K562 (cell line): ENCODE measurements around the gene CFD. TPM values are rescaled to one million over a fixed set of nuclear protein-coding genes. Genes with fewer than 3 reads are reported as not detected.
A peak's percentile ranks its signal among the peaks of the same experiment; 100 is the strongest.

ENCODE experiments used
- LCOR ChIP-seq: sonication (generic); formaldehyde crosslinking; IDR thresholded peaks from 2 replicates; pipeline ENCODE4 v1.8.0; 2022; ENCODE audit warnings: mild to moderate bottlenecking, missing genetic modification reagents
- MAFG ChIP-seq: fragments of 450-650 bp; conservative IDR thresholded peaks from 2 replicates; pipeline ENCODE4 v1.6.1; 2016; ENCODE audit warnings: missing genetic modification characterization, missing compliant biosample characterization
- MAZ ChIP-seq, 2 experiments: fragments of 450-650 bp in 1 of 2; sonication (generic) in 1 of 2; formaldehyde crosslinking; IDR thresholded peaks in 1 of 2; conservative IDR thresholded peaks in 1 of 2; 2 replicates each; pipeline versions ENCODE4 v1.4.0 to v1.5.0; 2020; ENCODE audit warnings: mild to moderate bottlenecking in 1 of 2, missing genetic modification reagents in 1 of 2
- NR2C2 ChIP-seq, 2 experiments: fragments of 200-800 bp in 1 of 2; sonication (Bioruptor generic) in 1 of 2; sonication (generic) in 1 of 2; formaldehyde crosslinking in 1 of 2; IDR thresholded peaks; 2 replicates each; pipeline versions ENCODE4 v1.6.1 to v1.8.0; 2016 to 2022; ENCODE audit warnings: mild to moderate bottlenecking in 1 of 2, missing compliant biosample characterization in 1 of 2, missing genetic modification characterization in 1 of 2, missing genetic modification reagents in 1 of 2
- POLR2H ChIP-seq: IDR thresholded peaks from 2 replicates; pipeline ENCODE4 v1.6.1; 2016; ENCODE audit warnings: missing genetic modification characterization, low read depth, mild to moderate bottlenecking, control low read depth, missing compliant biosample characterization, moderate library complexity
- SP1 ChIP-seq: sonication (generic); formaldehyde crosslinking; IDR thresholded peaks from 2 replicates; pipeline ENCODE4 v1.8.1; 2022; ENCODE audit warnings: mild to moderate bottlenecking, missing genetic modification reagents
- STAG1 ChIP-seq: sonication (generic); formaldehyde crosslinking; IDR thresholded peaks from 2 replicates; pipeline ENCODE4 v1.5.0; 2020; ENCODE audit warnings: missing genetic modification reagents, borderline replicate concordance
- STAT5A ChIP-seq: IDR thresholded peaks from 2 replicates; pipeline ENCODE4 v1.6.1; 2012; ENCODE audit warnings: low read length, inconsistent platforms, borderline replicate concordance
- SUPT5H ChIP-seq: fragments of 450-650 bp; IDR thresholded peaks from 2 replicates; pipeline ENCODE4 v1.6.1; 2016
- TAF15 ChIP-seq: fragments of 200-400 bp; formaldehyde crosslinking; IDR thresholded peaks from 2 replicates; pipeline ENCODE4 v1.6.1; 2017; ENCODE audit warnings: mild to moderate bottlenecking, low read depth, low read length, moderate library complexity
- TCF7L2 ChIP-seq: fragments of 150-350 bp; IDR thresholded peaks from 2 replicates; pipeline ENCODE4 v1.6.1; 2016; ENCODE audit warnings: low read depth, mild to moderate bottlenecking, low read length, moderate library complexity
- ZBTB7A ChIP-seq: IDR thresholded peaks from 2 replicates; pipeline ENCODE4 v1.6.1; 2011; ENCODE audit warnings: low read depth, mild to moderate bottlenecking, low read length, moderate library complexity, borderline replicate concordance; ENCODE audit not compliant: control insufficient read depth
- ZNF212 ChIP-seq: fragments of 450-650 bp; formaldehyde crosslinking; IDR thresholded peaks from 2 replicates; pipeline ENCODE4 v1.4.0; 2020; ENCODE audit warnings: mild to moderate bottlenecking
- ZNF75A ChIP-seq: fragments of 450-650 bp; formaldehyde crosslinking; IDR thresholded peaks from 2 replicates; pipeline ENCODE4 v1.4.0; 2020; ENCODE audit warnings: mild to moderate bottlenecking
- polyA plus RNA-seq, 8 experiments: library from polyadenylated mRNA; depleted of rRNA in 4 of 8; stranded (reverse) in 5 of 8; unstranded in 3 of 8; fragments of >200 nt; fragmentation: Nextera tagmentation in 2 of 8; fragmentation: Illumina TruSeq in 1 of 8; extraction: Ambion mirVana in 2 of 8; extraction: Trizol in 1 of 8; gene quantifications; 2 replicates each; pipeline versions ENCODE4 v1.2.1 to v1.2.3, GENCODE V29; 2011 to 2014; ENCODE audit warnings: inconsistent platforms in 1 of 8, missing spikeins in 1 of 8
- total RNA-seq, 7 experiments: library from RNA; depleted of rRNA in 6 of 7; stranded (reverse); fragments of >200 nt in 6 of 7; fragmentation: Illumina TruSeq in 2 of 7; extraction: Trizol in 2 of 7; gene quantifications; 2 replicates each; pipeline versions ENCODE4 v1.2.1 to v1.2.3, GENCODE V29; 2011 to 2021; ENCODE audit warnings: low replicate concordance in 1 of 7
- TF ChIP-seq, protein P1 (sequence below), 2 experiments: fragments of 150-350 bp in 1 of 2; IDR thresholded peaks; 2 replicates each; pipeline ENCODE4 v1.6.1; 2012 to 2016; ENCODE audit warnings: low read depth in 2 of 2, low read length in 2 of 2, mild to moderate bottlenecking in 1 of 2, moderate library complexity in 1 of 2
- TF ChIP-seq, protein P2 (sequence below): fragments of 250-450 bp; sonication (Bioruptor Pico); IDR thresholded peaks from 2 replicates; pipeline ENCODE4 v1.4.0; 2020; ENCODE audit warnings: mild to moderate bottlenecking, moderate library complexity
- TF ChIP-seq, protein P3 (sequence below): fragments of 250-450 bp; sonication (Bioruptor Pico); IDR thresholded peaks from 2 replicates; pipeline ENCODE4 v1.8.0; 2021; ENCODE audit warnings: borderline replicate concordance, mild to moderate bottlenecking, moderate library complexity; ENCODE audit not compliant: poor library complexity, severe bottlenecking
- TF ChIP-seq, protein P4 (sequence below): IDR thresholded peaks from 2 replicates; pipeline ENCODE4 v1.6.1; 2011; ENCODE audit not compliant: insufficient read length; ENCODE audit errors: extremely low read depth

The CFD gene
- total and polyA plus RNA-seq, 9 of the 15 experiments (the other 6 are each of a cell fraction or from before 2014, with no cell fraction given): 0.52 to 59.4 (median 7.6) TPM

DNA sequence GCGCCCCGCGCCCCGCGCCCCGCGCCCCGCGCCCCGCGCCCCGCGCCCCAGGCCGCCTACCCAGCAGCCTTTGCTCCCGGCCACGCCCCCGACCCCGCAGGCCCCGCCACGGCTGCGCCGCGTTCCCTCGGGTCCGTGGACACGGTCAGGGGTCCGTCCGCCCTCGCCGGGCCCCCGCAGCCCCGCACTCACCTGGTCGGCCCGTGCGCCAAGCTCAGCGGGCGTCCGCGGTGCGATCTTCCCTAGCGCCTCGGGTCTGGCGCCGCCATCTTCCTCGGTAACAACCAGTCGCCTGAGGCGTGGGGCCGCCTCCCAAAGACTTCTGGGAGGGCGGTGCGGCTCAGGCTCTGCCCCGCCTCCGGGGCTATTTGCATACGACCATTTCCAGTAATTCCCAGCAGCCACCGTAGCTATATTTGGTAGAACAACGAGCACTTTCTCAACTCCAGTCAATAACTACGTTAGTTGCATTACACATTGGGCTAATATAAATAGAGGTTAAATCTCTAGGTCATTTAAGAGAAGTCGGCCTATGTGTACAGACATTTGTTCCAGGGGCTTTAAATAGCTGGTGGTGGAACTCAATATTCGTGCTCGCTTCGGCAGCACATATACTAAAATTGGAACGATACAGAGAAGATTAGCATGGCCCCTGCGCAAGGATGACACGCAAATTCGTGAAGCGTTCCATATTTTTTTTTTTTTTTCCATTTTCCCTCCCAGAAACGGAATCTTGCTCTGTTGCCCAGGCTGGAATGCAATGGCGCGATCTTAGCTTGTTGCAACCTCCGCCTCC lies 33.6 kb downstream of the CFD start, which contains the start of the genes MED16 and RNU6-9 (continued):
- TF ChIP-seq, protein P1, sequence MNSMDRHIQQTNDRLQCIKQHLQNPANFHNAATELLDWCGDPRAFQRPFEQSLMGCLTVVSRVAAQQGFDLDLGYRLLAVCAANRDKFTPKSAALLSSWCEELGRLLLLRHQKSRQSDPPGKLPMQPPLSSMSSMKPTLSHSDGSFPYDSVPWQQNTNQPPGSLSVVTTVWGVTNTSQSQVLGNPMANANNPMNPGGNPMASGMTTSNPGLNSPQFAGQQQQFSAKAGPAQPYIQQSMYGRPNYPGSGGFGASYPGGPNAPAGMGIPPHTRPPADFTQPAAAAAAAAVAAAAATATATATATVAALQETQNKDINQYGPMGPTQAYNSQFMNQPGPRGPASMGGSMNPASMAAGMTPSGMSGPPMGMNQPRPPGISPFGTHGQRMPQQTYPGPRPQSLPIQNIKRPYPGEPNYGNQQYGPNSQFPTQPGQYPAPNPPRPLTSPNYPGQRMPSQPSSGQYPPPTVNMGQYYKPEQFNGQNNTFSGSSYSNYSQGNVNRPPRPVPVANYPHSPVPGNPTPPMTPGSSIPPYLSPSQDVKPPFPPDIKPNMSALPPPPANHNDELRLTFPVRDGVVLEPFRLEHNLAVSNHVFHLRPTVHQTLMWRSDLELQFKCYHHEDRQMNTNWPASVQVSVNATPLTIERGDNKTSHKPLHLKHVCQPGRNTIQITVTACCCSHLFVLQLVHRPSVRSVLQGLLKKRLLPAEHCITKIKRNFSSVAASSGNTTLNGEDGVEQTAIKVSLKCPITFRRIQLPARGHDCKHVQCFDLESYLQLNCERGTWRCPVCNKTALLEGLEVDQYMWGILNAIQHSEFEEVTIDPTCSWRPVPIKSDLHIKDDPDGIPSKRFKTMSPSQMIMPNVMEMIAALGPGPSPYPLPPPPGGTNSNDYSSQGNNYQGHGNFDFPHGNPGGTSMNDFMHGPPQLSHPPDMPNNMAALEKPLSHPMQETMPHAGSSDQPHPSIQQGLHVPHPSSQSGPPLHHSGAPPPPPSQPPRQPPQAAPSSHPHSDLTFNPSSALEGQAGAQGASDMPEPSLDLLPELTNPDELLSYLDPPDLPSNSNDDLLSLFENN (IDR thresholded peaks at IDR 0.05; ENCODE audit: low read depth in 2 of 2, low read length in 2 of 2): no peak
- TF ChIP-seq STAT5A (no peak), TAF15 (no peak), ZNF75A (no peak), NR2C2 (CRISPR knock-in tag; IDR thresholded peaks at IDR 0.05) (0 out of 2 replicates have a peak, but pooled peaks have one; percentile 40), NR2C2 (tag; IDR thresholded peaks at IDR 0.05) (peak; percentile 22), STAG1 (no peak), ZBTB7A (peak; percentile 67; the same call in 1 of the 2 replicates), ZNF212 (CRISPR knock-in tag) (no peak), POLR2H (tag) (peak; percentile 99), MAFG (peak; percentile 65; the same call in 1 of the 2 replicates), SP1 (CRISPR knock-in tag) (peak; percentile 90), LCOR (peak; percentile 70; the same call in 1 of the 2 replicates), SUPT5H (peak; percentile 73), TCF7L2 (no peak), MAZ (CRISPR knock-in tag; conservative IDR thresholded peaks at IDR 0.05 in 1 of 2, IDR thresholded peaks at IDR 0.05 in 1 of 2) (peak; percentile 65 to 75; a peak in 3 of 4 replicates)
- TF ChIP-seq, protein P2, sequence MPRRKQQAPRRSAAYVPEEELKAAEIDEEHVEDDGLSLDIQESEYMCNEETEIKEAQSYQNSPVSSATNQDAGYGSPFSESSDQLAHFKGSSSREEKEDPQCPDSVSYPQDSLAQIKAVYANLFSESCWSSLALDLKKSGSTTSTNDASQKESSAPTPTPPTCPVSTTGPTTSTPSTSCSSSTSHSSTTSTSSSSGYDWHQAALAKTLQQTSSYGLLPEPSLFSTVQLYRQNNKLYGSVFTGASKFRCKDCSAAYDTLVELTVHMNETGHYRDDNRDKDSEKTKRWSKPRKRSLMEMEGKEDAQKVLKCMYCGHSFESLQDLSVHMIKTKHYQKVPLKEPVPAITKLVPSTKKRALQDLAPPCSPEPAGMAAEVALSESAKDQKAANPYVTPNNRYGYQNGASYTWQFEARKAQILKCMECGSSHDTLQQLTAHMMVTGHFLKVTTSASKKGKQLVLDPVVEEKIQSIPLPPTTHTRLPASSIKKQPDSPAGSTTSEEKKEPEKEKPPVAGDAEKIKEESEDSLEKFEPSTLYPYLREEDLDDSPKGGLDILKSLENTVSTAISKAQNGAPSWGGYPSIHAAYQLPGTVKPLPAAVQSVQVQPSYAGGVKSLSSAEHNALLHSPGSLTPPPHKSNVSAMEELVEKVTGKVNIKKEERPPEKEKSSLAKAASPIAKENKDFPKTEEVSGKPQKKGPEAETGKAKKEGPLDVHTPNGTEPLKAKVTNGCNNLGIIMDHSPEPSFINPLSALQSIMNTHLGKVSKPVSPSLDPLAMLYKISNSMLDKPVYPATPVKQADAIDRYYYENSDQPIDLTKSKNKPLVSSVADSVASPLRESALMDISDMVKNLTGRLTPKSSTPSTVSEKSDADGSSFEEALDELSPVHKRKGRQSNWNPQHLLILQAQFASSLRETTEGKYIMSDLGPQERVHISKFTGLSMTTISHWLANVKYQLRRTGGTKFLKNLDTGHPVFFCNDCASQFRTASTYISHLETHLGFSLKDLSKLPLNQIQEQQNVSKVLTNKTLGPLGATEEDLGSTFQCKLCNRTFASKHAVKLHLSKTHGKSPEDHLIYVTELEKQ (CRISPR knock-in tag): no peak
- TF ChIP-seq, protein P3, sequence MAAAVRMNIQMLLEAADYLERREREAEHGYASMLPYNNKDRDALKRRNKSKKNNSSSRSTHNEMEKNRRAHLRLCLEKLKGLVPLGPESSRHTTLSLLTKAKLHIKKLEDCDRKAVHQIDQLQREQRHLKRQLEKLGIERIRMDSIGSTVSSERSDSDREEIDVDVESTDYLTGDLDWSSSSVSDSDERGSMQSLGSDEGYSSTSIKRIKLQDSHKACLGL: no peak
- TF ChIP-seq, protein P4, sequence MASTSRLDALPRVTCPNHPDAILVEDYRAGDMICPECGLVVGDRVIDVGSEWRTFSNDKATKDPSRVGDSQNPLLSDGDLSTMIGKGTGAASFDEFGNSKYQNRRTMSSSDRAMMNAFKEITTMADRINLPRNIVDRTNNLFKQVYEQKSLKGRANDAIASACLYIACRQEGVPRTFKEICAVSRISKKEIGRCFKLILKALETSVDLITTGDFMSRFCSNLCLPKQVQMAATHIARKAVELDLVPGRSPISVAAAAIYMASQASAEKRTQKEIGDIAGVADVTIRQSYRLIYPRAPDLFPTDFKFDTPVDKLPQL: no peak
